SK-MEL-5 (cell line): ENCODE measurements around the gene FAM120C. TPM values are rescaled to one million over a fixed set of nuclear protein-coding genes. Genes with fewer than 3 reads are reported as not detected.

ENCODE experiments used
- DNase-seq: peaks from one replicate; pipeline ENCODE4 v3.0.0-alpha.2; 2016; ENCODE audit warnings: low read depth, low spot score
- in situ Hi-C: cut with HindIII; loops from 2 replicates; pipeline ENCODE4 v1.10.0; 2016; ENCODE audit warnings: low sequenced_read_pairs, high pct_unique_total_duplicates, low pct_unique_long_range_greater_than_20kb
- total RNA-seq: library from RNA; depleted of rRNA; stranded (reverse); fragments of >200 nt; shearing (Covaris generic); gene quantifications from 2 replicates; pipeline ENCODE4 v1.2.3, GENCODE V29; 2014

Gene FAM120C
- total RNA-seq, 1 experiment from 2014 or later = 3.9 TPM

DNA sequence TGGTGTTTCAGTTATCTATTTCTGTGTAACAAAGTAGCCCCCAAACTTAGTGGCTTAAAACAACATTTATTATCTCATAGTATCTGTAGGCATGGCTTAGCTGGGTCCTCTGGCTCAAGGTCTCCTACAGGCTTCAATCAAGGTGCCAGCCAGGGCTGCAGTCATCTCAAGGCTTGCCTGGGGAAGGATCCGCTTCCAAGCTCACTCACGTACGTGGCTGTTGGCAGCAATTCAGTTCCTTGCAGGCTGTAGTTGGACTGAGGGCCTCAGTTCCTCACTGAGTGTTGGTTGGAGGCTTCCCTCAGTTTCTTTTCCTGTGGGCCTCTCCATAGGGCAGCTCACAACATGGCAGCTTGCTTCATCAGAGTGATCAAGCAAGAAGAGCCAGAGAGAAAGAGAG, 9.3 kb downstream of the FAM120C start:
- DNase-seq = no peak
- in situ Hi-C loops = no loop called here

DNA sequence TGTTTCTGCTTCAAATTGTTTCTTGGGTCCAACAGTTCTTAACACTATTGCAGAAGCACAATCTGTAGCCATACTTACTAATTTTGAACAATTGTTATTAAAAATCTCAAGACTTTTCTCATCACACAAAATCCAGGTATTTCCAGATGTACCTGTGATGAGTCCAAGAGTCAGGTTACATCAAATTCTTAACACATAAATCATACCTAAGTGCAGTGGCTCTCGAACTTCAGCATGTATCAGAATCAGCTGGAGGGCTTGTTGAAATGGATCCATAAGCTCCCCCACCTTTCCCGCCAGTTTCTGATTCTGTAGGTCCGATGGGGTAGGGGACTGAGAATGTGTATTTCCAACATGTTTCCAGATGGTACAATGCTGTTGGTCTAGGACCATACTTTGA, 10.6 kb downstream of the FAM120C start:
- in situ Hi-C loops = no loop called here
- no peak for DNase-seq

DNA sequence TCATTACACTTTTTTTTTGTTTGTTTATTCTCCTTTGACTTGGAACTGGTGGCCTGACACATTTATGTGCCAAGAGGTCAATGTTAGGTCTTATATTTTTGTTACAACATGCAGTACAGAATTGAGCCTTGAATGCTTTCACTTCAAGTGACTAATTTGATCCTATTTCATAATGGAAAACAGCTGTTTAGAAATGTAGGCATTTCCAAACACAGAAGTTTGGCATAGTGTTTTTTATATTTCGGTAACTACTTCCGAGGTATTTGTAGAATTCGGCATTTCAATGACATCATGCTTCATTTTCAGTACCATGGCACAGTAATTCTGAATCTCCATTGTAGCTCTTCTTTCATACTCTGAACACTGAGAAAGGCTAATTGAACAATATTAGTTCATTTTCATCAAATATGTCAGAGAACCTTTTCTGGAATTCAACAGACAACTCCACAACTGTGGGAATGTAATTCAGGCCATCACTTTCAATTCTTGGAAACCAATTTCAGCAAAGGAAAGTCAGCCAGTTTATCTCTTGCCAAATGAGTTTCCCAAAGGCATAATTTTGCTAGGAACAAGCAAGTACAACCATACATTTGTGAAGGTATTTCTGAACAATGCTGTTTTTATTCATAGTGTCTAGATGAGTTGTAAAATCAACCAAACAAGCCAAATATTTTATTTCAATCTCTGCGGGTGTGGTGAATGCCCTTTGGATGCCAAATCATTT, 11.4 kb downstream of the FAM120C start:
- no peak for DNase-seq
- in situ Hi-C loops = no loop called here

DNA sequence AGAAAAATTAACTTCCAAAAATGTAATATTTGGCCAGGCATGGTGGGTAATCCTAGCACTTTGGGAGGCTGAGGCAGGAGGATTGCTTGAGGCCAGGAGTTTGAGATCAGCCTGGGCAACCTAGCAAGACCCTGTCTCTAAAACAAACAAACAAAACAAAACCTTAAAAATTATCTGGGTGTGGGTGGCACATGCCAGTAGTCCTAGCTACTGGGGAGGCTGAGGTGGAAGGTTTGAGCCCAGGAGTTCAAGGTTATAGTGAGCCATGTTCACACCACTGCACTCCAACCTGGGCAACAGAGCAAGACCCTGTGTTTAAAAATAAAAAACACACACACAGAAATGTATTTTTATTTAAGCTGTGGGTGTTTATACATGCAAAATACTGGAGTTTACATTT, 12.0 kb downstream of the FAM120C start:
- DNase-seq = no peak
- in situ Hi-C loops = no loop called here

DNA sequence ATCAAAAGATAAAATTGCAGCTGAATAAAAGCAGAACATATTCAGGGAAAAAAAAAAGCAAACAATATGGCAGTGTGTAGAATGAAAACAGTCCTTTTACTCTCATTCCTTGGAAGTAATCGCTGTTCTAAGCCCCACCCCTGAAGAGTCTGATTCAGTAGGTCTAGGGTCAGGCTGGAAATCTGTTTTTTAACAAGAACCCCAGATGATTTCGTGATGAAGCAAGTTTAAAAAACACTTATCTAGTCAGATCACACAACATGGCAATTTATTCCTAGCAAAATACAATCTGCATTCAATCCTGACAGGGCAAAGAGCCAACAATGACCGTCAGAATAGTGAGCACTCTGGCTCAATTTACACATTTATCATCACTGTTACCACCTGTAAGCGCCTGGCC, 16.1 kb downstream of the FAM120C start:
- in situ Hi-C loops = no loop called here
- DNase-seq = no peak

DNA sequence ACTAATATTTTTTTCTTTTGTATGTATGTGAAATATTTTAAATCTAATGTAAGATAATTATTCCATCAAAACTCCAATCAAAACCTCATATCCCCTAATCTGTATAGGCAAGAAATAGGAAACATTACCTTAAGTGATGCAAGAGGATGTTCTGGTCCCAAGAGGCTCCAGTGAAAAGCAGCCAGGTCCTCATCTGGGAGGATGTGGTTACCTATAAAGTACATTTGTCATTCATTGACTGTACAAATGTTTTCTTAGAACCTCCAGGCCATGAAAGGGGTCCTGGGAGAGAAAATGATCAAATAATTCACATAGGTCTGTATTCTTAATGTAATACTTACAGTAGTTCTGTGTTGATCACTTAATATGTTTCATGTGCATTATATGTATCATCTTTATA, 25.5 kb downstream of the FAM120C start:
- DNase-seq = no peak
- in situ Hi-C loops = no loop called here

DNA sequence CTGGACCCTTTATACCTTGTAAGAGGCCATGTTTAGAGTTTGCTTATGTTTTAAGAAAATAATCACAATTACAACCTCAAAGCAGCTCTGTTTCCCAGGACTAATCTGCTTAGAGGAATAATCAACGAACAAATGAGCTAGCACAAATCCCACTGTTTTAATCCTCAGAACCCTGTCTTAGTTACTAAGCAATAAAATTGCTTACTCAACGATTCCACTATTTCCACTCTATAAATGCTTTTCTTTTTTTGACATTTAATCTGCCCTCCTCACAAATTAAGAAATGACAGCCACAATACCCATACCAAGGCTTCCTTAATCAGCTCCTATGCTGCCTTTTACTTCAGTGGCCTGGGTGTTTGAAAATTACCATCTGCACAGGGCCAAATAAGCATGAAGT, 48.8 kb downstream of the FAM120C start:
- in situ Hi-C loops = no loop called here
- no peak for DNase-seq

DNA sequence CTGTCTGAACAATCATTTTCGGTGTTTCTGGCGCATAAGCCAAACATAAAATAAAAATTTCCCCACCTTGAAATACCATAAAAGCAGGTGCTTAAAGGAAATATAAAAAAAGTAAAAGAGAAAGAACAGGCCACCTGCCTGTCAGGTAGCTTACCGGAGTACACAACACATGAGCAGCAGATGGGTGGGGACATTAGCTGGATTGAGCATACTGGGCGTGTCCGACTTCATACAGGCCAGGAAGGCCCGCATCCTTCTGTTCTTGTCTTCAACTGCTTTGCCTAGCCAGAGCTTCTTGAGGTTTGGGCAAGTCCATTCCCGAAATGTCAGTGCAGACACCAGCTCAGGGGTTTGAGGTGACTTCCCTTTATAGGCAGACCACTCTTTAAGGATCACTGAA, 66.7 kb downstream of the FAM120C start:
- in situ Hi-C loops = no loop called here
- DNase-seq = no peak

DNA sequence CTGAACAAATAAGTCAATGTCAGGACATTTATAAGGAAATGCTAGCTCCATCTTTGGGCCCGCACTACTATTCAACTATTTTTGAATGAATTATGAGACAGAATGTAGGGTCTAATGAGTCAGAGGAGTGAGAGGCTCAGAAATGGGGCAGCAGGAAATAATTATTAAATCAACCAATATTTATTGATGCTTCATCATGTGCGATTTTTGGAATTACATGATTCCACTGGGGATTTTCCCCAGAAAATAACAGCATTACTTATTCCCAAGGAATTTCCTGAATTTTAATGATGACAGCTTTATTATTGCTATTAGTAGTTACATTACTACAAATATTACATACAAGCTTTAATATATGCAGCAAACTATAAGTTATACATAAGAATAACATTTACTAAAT, 89.5 kb downstream of the FAM120C start:
- in situ Hi-C loops = no loop called here
- DNase-seq = no peak

DNA sequence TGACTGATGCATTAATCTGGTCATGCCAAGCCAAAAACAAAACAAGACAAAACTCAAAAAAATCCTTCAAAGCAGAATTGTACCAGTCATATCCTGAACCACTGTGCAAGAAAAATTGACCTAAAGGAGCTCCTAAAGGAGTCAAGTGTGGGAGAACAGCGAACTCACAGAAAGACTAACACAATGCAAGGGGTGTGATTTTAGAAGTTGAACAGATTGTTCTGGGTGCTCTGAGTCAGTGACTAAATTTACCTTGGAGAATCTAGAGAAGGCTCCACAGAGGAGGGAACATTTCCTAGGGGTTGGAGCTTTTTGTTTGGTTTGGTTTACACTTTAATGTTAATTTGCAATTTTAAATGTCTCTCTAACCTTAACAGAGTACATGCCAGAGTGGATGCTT, 89.9 kb downstream of the FAM120C start:
- no peak for DNase-seq
- in situ Hi-C loops = no loop called here

DNA sequence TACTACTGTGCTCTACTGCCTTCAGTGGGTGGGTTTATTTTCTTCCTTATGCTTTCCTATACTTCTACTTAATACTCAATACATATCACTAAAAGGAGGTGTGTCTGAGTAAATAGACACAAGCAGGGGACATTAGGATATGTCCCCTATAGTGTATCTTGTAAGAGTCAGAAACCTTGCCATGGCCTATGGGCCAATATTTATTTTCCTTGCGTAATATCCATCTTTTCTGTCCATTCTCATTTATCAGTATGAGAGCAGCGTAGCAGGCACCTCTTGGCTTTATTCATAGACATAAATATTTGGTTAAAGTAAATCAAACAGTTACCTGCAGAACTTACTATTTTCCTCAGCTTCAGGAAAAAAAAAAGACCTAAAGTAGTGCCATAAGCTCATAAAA, 92.2 kb downstream of the FAM120C start:
- DNase-seq = no peak
- in situ Hi-C loops = no loop called here

DNA sequence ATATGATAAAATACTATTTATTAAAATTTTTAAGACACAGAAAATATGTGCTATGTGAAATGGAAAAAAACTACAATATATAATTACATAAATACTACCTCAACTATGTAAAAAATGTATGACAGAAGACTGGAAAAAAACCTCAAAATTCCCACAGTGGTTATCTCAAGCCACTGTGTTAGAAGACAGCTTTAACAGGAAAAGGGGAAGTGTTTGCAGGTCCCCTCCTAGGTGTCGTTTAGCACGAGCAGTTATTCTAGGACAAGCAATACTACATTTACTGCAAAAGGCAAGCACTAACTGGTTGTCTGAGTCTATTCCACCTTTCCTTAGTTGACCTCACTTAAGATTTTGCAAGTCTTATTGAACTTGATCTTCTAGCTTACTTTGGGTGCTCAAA, 93.9 kb downstream of the FAM120C start:
- no peak for DNase-seq

DNA sequence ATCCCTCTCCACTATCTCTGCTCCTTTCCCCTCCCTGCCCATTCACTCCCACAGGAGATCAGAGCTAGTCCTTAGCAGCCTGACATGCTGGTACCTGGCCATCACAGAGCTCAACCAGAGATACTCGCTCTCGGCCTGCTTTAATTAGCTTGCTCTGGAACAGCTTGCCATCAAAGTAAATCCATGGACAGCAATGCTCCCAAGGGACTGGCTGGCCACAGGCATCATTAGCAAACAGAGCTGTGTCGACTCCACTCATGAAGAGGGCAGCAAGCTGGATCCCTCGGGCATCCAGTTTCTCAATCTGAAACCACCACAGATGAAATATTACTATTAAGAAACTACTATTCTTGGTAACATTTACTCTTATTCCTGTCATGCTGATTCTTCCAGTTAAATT, 95.4 kb downstream of the FAM120C start:
- in situ Hi-C loops = no loop called here
- no peak for DNase-seq

More for the DNA sequence above, 93.9 kb downstream of the FAM120C start:
- in situ Hi-C loops = no loop called here

DNA sequence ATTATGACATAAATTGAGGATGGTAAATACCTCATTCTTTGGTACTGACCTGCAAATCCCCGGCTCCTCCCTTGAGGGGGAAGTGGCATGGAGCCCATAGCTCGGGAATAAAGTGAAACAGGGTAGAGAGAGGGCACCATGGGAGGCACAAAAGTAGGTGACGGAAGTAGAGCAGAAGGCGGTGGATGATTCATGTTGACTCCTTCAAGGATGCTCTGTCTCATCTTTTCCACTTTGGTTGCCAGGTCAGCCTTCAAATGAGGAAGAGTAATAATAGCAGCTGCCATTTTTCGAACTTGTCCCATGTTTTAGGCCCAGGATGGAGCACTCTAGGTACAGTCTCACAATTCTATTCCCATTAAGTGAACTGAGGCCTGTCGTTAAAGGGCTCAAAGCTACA, 97.4 kb downstream of the FAM120C start:
- in situ Hi-C loops = no loop called here
- DNase-seq = no peak

DNA sequence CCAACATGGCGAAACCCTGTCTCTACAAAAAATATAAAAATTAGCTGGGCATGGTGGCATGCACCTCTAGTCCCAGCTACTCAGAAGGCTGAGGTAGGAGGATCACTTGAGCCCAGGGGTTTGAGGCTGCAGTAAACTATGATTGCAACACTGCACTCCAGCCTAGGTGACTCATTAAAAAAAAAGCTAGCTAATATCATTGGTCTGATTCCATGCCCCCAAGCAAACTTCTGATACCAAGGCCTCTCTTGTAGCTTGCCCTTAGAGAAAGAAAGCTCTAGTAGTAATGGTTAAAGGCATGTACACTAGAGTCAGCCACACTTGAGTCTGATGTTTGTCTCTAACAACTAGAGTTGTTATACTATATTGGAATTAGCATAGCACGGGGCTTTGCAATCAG, 106.2 kb downstream of the FAM120C start:
- in situ Hi-C loops = no loop called here
- peak; percentile 9 for DNase-seq

DNA sequence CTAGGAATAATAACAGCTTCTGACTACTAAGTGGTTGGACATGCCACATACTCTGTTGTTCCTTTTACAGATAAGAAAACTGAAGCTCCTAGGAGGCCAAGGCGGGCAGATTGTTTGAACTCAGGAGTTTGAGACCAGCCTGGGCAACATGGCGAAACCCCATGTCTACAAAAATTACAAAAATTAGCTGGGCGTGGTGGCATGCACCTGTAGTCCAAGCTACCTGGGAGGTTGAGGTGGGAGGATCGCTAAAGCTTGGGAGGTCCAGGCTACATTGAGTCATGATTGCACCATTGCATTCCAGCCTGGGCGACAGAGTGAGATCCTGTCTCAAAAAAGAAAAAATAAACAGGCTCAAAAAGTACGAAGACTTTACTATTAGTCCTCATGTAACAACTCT, 108.2 kb downstream of the FAM120C start:
- no peak for DNase-seq
- in situ Hi-C loops = no loop called here

DNA sequence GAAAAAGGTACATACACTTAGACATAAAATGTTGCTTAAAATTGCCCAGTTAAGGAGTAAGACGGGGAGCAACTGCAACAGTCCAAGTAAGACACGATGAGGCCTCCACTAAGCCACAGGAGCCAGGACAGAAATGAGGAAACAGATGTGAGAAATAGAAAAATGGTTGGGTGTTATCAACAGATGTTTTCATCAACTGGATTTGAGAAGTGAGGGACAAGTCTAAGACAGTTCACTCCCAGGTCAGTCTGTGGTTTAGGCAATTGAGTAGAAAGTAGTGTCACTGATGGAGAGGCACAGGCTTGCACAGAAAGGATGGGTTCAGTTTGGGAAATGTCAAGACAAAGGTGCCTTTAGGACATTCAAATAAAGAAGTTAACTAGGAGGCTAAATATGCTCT, 115.3 kb downstream of the FAM120C start:
- DNase-seq = no peak
- in situ Hi-C loops = no loop called here

DNA sequence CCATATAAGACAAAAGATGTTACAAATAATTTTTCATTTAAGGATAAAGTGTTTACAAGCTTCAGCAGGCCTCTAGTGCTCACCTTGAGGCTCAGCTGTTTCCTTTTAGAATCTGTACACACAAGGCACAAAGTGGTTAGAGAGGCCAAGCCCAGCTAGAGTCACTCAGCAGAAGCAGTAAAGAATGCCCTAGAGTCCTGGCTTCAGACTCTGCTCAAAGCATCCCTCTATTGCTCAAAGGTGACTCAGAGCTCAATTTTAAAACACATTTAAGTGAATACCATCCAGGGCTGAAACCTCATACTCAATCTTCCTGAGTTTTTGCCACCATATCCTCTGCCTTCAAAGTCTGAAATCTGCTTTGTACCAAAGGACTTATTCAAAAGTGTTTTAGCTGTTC, 116.2 kb downstream of the FAM120C start:
- in situ Hi-C loops = no loop called here
- no peak for DNase-seq

DNA sequence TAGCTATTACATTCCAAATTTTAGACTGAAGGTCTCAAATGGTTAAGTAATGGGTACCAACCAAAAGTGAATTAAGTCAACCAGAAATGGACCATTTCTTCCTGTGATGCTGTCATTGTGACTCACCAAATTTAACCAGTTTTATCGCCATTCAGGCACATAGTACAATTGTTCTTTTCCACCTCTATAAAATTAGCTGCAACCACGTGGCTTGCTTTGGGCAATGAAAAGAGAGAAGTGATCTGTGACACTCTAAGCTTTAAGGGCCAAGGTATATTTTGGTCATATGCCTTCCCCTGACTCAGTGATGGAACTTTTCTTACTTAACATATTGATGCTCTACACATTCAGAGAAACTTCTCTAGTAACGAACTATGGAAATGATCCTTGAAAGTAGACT, 118.5 kb downstream of the FAM120C start:
- in situ Hi-C loops = no loop called here

DNA sequence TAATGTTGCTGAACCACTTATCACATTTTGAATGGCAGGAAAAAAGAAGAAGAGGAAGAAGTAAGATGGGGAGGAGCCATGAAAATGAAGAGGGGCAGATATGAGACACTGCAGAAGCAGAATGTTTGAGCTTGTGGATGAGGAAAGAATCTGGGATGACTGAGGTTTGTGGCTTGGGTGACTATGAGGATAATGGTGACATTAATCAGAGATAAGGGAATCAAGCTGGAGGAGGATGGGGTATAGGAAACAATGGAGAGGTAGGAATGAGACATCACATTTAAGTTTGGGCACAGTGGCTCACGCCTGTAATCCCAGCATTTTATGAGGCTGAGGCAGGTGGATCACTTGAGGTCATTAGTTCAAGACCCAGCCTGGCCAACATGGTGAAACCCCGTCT, 119.7 kb downstream of the FAM120C start:
- in situ Hi-C loops = no loop called here
- DNase-seq = no peak

More for the DNA sequence above, 118.5 kb downstream of the FAM120C start:
- no peak for DNase-seq
